ENCODE data around the gene SLX9. TPM values are rescaled to one million over a fixed set of nuclear protein-coding genes. Genes with fewer than 3 reads are reported as not detected.

Gene SLX9
- total RNA-seq, 1 experiment from 2014 or later, result 31.3 TPM

GRCh38 chr21:44946254-44947041, 6.6 kb downstream of the SLX9 start:
- DNase-seq (ENCODE audit: low spot score), result no peak

GRCh38 chr21:44947111-44947929, 7.5 kb downstream of the SLX9 start:
- DNase-seq (ENCODE audit: low spot score), result no peak

DNA sequence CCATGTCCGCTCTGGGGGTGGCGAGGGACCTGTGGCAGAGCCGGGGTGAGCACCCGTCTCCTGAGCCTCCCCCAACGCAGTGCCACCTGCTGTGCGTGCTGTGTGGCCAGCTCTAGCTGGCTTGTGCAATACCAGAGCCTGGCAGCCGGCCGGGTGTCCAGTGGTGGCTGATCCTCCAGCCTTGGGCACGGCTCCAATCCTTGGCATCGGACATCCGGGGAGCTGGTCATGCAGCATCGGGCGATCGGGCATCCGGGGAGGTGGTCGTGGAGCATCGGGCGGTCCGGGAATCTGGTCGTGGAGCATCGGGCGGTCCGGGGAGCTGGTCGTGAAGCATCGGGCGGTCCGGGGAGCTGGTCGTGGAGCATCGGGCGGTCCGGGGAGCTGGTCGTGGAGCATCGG, 8.1 kb downstream of the SLX9 start:
- no peak for DNase-seq (ENCODE audit: low spot score)

DNA sequence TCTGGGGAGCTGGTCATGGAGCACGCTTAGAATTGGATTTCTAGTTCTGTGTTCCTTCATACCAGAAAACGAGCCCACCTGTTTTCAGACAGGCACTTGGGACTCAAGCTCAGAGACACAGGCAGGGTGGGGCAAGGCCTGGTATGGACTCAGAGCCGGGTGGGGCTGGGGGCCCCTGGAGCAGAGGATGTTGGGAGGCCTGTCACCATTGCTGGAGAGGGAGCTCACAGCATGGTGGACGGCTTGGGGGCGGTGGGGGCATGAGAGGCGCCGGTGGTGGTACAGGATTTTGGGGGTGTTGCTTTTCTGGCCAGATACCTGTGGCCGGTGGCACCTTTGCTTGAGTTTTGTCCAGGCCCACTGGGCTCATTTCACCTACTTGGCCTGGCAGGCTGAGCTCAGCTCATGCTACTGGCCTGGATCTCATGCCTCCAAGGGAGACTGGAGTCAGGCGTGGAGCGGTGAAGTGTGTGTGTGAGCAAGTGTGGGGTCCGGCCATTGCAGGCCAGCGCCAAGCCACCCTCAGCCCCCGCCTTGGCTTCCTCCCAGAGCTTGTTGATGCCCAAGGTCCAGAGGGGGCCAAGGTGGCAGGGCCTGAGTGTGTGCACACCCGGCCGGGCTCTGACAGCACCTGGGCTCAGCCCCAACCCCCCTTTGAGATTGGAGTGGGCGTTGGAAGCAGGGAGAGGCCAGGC, 8.7 kb downstream of the SLX9 start:
- DNase-seq (ENCODE audit: low spot score), result no peak

GRCh38 chr21:44949161-44949778, 9.4 kb downstream of the SLX9 start:
- no peak for DNase-seq (ENCODE audit: low spot score)

GRCh38 chr21:44949779-44950198, 10.0 kb downstream of the SLX9 start:
- peak; percentile 69 for DNase-seq (ENCODE audit: low spot score)

GRCh38 chr21:44950351-44950750, 10.5 kb downstream of the SLX9 start:
- no peak for DNase-seq (ENCODE audit: low spot score)

DNA sequence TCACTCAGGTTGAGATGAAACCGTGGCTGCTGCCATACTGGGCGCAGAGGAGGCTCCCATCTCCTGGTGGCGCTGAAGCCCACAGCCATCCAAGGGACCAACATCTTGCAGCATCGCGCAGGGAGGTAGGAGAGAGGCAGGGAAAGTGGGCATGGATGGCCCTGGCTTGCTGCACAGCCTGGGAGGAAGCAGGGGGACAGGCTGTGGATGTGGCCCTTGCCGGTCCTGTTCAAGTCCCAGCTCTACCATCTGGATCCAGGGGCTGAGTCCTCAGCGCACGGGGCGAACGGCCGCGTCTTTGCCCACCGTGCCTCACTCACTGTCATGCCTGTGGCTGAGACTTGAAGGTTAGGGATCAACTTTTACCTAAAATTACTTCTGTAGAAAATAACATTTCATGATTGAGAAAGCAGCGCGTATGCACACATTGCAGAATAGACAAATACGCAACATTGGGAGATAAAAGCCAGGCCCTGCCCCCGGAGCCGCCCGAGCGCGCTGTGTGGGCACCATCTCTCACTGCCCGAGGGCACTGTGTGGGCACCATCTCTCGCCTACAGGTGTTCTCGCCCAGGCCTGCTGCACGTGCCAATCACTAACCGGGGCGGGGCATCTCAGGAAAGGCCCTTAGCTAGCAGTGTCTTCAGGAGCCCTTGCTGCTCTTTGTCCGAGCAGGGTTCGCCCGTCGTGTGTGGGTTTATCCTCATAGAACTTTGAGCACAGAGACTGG, 11.5 kb downstream of the SLX9 start:
- DNase-seq (ENCODE audit: low spot score), result no peak

DNA sequence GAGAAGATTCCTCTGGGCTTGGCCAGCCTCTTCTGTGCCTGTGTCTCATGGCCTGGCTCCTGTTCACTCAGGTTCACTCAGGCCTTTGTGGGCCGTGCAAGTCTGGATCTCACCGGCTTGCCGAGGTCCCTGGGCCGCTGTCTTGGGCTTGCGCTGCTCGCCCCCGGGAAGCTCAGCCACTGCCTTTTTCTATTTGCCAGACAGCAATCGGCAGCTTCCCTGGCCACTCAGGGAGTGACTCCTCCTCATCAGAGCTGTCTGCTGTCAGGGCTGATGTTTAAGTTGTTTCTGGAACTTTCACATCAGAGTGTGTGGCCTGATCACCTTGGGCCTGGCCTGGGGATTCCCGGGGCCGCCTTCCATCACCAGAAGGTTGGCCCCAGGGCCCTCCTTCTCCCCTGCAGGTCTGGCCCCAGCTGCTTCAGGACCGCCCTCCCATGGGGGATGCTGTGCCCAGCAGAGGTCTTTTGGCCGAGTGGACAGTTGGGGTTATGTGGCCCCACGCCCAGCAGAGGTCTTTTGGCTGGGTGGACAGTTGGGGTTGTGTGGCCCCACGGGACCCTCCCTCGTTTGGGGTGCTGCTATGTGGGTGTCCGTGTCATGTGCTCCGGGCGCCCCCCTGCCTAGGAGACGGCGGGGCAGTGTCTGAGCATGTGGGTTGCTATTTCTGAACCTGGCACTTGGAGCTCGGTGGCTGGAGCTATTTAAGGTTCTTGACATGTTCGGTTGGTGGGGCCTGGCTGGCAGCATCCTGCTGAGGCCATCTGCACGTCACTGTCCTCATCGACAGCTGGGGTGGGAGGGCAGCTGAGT, 12.5 kb downstream of the SLX9 start:
- no peak for DNase-seq (ENCODE audit: low spot score)

DNA sequence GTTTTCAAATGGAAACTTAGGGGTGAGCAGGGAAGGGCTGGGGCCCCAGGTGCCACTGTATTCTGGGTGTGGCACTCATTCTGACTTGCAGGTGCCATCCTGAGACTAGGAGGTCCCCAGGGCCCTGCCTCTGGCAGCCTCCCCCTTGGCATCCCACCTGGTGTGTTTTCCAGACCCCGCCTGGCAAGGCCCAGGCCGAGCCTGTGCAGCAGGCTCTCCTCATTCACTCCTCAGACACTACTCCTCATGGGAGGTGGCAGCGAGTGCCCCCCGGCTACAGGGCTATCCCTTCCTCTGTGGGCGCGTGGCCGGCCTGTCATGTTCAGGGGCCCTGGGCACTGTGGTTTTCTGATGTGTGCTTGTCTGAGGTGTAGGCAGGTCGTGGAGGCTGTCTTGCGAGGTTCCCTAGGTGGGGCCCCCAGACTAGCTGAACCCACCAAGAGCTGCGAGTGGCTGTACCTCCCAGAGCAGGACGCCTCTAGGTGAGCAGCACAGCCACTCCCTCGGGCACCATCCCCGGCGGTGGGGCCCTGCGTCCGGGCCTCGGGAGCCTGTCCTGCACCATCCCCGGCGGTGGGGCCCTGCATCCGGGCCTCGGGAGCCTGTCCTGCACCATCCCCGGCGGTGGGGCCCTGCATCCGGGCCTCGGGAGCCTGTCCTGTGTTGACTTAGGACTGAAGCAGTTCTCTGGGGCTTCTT, 13.2 kb downstream of the SLX9 start:
- no peak for DNase-seq (ENCODE audit: low spot score)

DNA sequence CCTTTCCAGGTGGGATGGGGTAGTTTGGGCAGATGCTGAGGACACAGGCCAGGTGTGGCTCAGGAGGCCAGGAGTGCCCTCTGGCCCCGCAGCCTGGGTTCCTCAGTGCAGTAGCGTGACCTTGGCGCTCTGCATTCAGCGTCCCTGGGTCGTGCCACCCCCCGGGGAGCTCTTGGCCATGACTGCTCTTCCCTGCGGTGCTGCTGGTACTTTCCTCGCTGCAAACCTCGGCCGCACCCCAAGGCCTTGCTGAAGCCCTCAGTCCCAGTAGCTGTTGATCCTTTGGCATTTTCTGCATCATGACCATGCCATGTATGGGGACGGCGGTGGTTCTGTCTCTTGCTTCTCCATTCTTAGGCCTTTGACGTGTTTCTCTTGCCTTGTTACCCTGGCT, 13.8 kb downstream of the SLX9 start:
- DNase-seq (ENCODE audit: low spot score), result no peak

- no peak for DNase-seq (ENCODE audit: low spot score)
These were observed 14.5 kb downstream of the SLX9 start for GRCh38 chr21:44954281-44954771.

- DNase-seq (ENCODE audit: low spot score), result no peak
These were observed 15.4 kb downstream of the SLX9 start for GRCh38 chr21:44955141-44955797.

DNA sequence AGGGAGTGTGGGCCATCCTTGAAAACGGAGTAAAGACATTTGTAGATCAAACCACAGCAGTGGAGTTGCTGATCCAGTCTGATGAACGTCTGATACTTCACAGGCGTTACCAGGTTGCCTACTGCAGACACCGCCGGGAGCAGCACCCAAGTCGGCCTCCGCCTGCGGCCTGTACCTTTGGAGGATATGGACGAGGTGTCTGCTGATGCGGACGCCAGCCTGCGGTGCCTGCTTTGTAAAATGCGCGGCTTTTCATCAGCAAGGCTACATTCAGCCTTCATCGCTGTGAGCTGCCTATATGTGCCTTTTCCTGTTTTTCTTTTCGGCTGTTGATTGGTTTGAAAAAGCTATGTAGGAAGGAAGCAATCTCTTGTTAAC, 16.0 kb downstream of the SLX9 start:
- DNase-seq (ENCODE audit: low spot score), result no peak

- DNase-seq (ENCODE audit: low spot score), result no peak
These were observed 16.7 kb downstream of the SLX9 start for GRCh38 chr21:44956356-44957046.

GRCh38 chr21:44957047-44957831, 17.4 kb downstream of the SLX9 start:
- no peak for DNase-seq (ENCODE audit: low spot score)

DNA sequence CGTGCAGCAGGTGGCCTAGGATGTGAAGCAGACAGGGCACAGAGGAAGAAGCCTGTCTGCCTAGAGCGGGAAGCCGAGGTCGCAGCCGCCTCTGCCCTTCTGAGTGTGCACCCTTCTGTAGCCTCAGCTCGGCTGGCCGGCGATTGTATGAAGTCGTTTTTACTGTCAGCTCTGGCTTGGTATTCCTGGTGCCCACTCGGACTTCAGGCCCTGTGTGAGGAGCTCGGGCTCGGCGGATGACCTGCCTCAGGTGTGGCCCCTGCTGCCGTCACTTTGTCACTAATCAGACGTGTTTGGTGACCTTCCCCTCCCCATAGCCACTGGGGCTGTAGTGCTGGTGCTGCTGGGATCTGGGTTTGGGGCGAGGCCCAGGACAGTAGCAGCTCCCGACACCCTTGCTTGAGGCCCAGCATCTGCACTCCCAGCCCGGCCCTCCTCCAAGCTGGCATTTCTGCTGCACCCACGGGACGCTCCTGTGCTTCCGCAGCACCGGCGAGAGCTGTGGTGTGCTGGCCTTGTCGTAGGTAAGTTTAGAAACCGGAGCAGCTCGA, 18.1 kb downstream of the SLX9 start:
- DNase-seq (ENCODE audit: low spot score), result no peak
